Spleen (tissue), 13 donors: ENCODE data around the gene TTC32. TPM values are rescaled to one million over a fixed set of nuclear protein-coding genes. Genes with fewer than 3 reads are reported as not detected.

Experiments
- DNase-seq: peaks from one replicate; pipeline ENCODE4 v3.0.0-alpha.2; 2020
- H3K27ac ChIP-seq, 8 donors: fragments of 200-600 bp; sonication (generic) in 7 of 8; 1 replicate in 4 of 8; 2 replicates in 4 of 8; pipeline versions ENCODE4 v1.5.0 to v1.8.0; 2016 to 2021; ENCODE audit warnings: inconsistent platforms in 4 of 8, mild to moderate bottlenecking in 4 of 8, moderate library complexity in 1 of 8
- H3K27me3 ChIP-seq, 7 donors: fragments of 200-600 bp; sonication (generic) in 6 of 7; replicated peaks in 1 of 7; 1 replicate in 4 of 7; 2 replicates in 3 of 7; pipeline versions ENCODE4 v1.5.0 to v1.8.0; 2016 to 2021; ENCODE audit warnings: inconsistent platforms in 3 of 7, mild to moderate bottlenecking in 1 of 7
- H3K36me3 ChIP-seq, 6 donors: fragments of 200-600 bp; sonication (generic) in 5 of 6; 1 replicate in 4 of 6; 2 replicates in 2 of 6; pipeline versions ENCODE4 v1.5.0 to v1.8.0; 2016 to 2021; ENCODE audit warnings: inconsistent platforms in 2 of 6
- H3K4me1 ChIP-seq, 6 donors: fragments of 200-600 bp; sonication (generic) in 5 of 6; 1 replicate in 3 of 6; 2 replicates in 3 of 6; pipeline versions ENCODE4 v1.5.0 to v1.8.0; 2016 to 2021; ENCODE audit warnings: inconsistent platforms in 3 of 6
- H3K4me3 ChIP-seq, 8 donors: fragments of 200-600 bp; sonication (generic) in 7 of 8; 1 replicate in 4 of 8; 2 replicates in 4 of 8; pipeline versions ENCODE4 v1.5.0 to v1.8.0; 2016 to 2021; ENCODE audit warnings: inconsistent platforms in 4 of 8, mild to moderate bottlenecking in 4 of 8, moderate library complexity in 2 of 8
- H3K9me3 ChIP-seq, 8 donors: fragments of 200-600 bp; sonication (generic) in 7 of 8; 1 replicate in 4 of 8; 2 replicates in 4 of 8; pipeline versions ENCODE4 v1.5.0 to v1.8.0; 2016 to 2021; ENCODE audit warnings: inconsistent platforms in 4 of 8
- POLR2A ChIP-seq, 3 donors: fragments of 450-650 bp; IDR thresholded peaks; one replicate each; pipeline ENCODE4 v1.5.1; 2017; ENCODE audit warnings: antibody characterized with exemption in 3 of 3, mild to moderate bottlenecking in 1 of 3
- POLR2AphosphoS5 ChIP-seq, 3 donors: sonication (generic); formaldehyde crosslinking; IDR thresholded peaks; one replicate each; pipeline ENCODE4 v1.5.1; 2017; ENCODE audit warnings: antibody characterized with exemption in 3 of 3
- WGBS, 5 donors: extraction: QIAGEN DNeasy Blood & Tissue Kit in 3 of 5; methylation state at CpG; one replicate each; pipeline versions ENCODE4 v1.1.5 to v1.1.7; 2013 to 2018; 5-methylcytosine and 5-hydroxymethylcytosine counted together
- intact Hi-C: fragments of 100-400 bp; cut with DNase I; formaldehyde crosslinking; loops from one replicate; pipeline ENCODE4 v1.15.0; 2023; ENCODE audit warnings: low total_unique reads
- long read RNA-seq, 2 donors: transcript quantifications; one replicate each; lab custom pipeline, GENCODE V29; 2026
- polyA plus RNA-seq, 3 donors: library from polyadenylated mRNA; stranded (reverse); fragments of 200-250 nt; gene quantifications; one replicate each; pipeline ENCODE4 v1.2.1, GENCODE V29; 2013
- total RNA-seq, 7 donors: library from RNA; depleted of rRNA in 3 of 7; stranded (reverse); fragments of >200 nt in 3 of 7; fragmentation: NEBNext Ultra II Directional in 4 of 7; extraction: Animal tissue kit (Norgen Biotek cat#: 25700) in 4 of 7; gene quantifications; one replicate each; pipeline versions ENCODE4 v1.1.0 to v1.2.1, GENCODE V29; 2016 to 2021
- TF ChIP-seq, protein P1 (sequence below), 11 experiments: fragments of 200-600 bp in 7 of 11; fragments of 450-650 bp in 4 of 11; sonication (generic) in 4 of 11; IDR thresholded peaks in 8 of 11; conservative IDR thresholded peaks in 3 of 11; 1 replicate in 7 of 11; 2 replicates in 4 of 11; pipeline versions ENCODE4 v1.4.0 to v1.8.0; 2016 to 2021; ENCODE audit warnings: antibody characterized with exemption in 11 of 11, inconsistent platforms in 4 of 11, mild to moderate bottlenecking in 1 of 11
- donor health status: healthy with polysubstance abuse.
- donor health status: DM: no; HTN: no; CAD: no; lungs with moderate emphysema.
- donor health status: DM: no; HTN: no; CAD: no.
- donor health status: Bipolar disorder and iron deficiency.
- donor health status: healthy.
- donor health status: DM: no; HTN: no; CAD: no.
- donor health status: DM: yes; HTN: yes; CAD: no.

TTC32 gene
- 10 to 100 TPM; 17.7 to 32.8 (median 24.5) TPM for total RNA-seq
- polyA plus RNA-seq, result 10 to 100 TPM; 24.8 to 47.6 (median 32.1) TPM
- long read RNA-seq, donor 1, transcript TTC32-204 (2 exons, 710 nt), result major isoform, 7 of 7 reads
- long read RNA-seq, donor 1, partial matches to known transcripts, result 0 of 7 reads
- long read RNA-seq, donor 1, other reads (novel, unspliced or antisense), result 0 of 7 reads
- long read RNA-seq, donor 2, partial matches to known transcripts, result 13 of 19 reads
- long read RNA-seq, donor 2, other reads (novel, unspliced or antisense), result 0 of 19 reads

DNA sequence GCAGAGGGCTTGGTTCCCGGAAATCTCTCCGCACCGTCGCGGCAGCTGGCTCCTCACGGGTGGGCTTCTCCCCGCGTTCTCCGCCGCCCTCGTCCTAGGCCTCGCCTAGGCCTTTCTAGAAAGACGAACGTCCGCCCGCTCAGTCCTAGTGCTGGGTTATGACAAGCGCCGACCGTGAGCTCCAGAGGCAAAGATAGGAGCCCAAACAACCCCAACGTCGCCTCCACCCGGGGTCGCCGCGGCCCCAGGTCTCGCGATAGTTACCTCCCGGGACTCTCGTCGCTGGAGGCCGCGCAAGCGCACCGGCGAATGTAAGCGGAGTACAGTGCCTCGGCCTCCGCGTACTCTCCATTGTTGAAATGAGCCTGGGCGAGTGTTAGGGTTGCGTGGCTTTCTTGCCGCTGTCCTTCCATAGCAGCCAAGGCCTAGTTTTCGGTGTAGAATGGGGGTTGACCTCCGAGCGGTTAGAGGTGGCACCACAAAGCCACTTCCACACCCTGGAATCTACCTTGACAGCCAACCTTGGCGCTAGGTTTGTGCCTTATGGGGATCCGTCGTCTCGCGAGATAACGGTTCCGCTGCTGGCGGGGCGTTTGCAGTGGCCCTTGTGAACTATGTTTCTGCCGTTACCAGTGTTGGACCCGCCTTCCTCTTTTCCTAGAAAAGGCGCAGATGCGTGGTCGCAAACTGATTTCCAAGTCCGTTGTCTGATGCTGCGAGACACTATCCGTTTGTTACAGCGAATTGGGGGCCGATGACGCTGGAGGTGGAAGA lies at the start of gene TTC32:
TTC32 (minus strand) TSS at position 542 of the 774 bp plus-strand sequence; CDS start at position 413, 129 bp downstream.
- Histone ChIP-seq H3K27ac (peak within 1 kb of the TSS; percentile 93 to 98 (median 96)), H3K4me1 (peaks cover 23 to 55% (median 47%) of the 10 kb centered on the region in 6 donors), H3K36me3 (no peaks in the 10 kb centered on the region), H3K9me3 (no peaks in the 10 kb centered on the region), H3K4me3 (peak within 1 kb of the TSS; percentile 57 to 81 (median 70)), H3K27me3 (no peaks in the 10 kb centered on the region)
- peak; percentile 94 to 97 (median 96) for TF ChIP-seq POLR2AphosphoS5 (IDR thresholded peaks at IDR 0.05)
- TF ChIP-seq, protein P1, sequence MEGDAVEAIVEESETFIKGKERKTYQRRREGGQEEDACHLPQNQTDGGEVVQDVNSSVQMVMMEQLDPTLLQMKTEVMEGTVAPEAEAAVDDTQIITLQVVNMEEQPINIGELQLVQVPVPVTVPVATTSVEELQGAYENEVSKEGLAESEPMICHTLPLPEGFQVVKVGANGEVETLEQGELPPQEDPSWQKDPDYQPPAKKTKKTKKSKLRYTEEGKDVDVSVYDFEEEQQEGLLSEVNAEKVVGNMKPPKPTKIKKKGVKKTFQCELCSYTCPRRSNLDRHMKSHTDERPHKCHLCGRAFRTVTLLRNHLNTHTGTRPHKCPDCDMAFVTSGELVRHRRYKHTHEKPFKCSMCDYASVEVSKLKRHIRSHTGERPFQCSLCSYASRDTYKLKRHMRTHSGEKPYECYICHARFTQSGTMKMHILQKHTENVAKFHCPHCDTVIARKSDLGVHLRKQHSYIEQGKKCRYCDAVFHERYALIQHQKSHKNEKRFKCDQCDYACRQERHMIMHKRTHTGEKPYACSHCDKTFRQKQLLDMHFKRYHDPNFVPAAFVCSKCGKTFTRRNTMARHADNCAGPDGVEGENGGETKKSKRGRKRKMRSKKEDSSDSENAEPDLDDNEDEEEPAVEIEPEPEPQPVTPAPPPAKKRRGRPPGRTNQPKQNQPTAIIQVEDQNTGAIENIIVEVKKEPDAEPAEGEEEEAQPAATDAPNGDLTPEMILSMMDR (IDR thresholded peaks at IDR 0.05 in 8 of 11, conservative IDR thresholded peaks at IDR 0.05 in 3 of 11), result peak in 6 of 11 experiments; percentile 4 to 43 (median 33)
- TF ChIP-seq POLR2A (IDR thresholded peaks at IDR 0.05), result peak; percentile 15 to 72 (median 64)
- WGBS, 5 donors, result 0% methylated on average over 50 to 65 of the region's 65 CpGs
- peak; percentile 97 for DNase-seq
- intact Hi-C loops, result no loop called here

DNA sequence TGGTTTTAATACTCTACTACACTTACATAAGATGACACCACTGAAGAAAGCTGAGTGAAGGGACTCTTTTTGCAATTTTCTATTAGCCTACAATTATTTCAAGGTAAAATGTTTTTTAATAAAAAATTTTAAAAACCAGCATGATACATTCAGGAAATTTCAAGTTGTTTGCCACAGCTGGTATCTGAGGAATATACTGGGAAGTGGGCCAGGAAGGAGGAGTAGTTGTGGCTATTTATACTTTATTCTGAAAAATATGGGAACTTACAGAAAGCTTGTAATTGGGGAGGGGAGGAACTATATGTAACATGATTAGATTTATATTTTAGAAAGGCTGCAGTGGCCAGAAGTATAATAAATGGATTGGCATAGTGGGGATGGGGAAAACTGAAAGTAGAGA lies 47.3 kb upstream of the TTC32 start:
- no peak for DNase-seq
- no peaks in the 10 kb centered on the region for H3K4me1 ChIP-seq
- no peaks in the 10 kb centered on the region for H3K27me3 ChIP-seq
- no peak overlapping the region for H3K4me3 ChIP-seq
- peaks cover 0 to 18% (median 0%) of the 10 kb centered on the region in 6 donors for H3K36me3 ChIP-seq
- no peak overlapping the region for H3K27ac ChIP-seq
- no peak for TF ChIP-seq POLR2A (IDR thresholded peaks at IDR 0.05)
- H3K9me3 ChIP-seq, result no peaks in the 10 kb centered on the region
- intact Hi-C loops, result no loop called here

DNA sequence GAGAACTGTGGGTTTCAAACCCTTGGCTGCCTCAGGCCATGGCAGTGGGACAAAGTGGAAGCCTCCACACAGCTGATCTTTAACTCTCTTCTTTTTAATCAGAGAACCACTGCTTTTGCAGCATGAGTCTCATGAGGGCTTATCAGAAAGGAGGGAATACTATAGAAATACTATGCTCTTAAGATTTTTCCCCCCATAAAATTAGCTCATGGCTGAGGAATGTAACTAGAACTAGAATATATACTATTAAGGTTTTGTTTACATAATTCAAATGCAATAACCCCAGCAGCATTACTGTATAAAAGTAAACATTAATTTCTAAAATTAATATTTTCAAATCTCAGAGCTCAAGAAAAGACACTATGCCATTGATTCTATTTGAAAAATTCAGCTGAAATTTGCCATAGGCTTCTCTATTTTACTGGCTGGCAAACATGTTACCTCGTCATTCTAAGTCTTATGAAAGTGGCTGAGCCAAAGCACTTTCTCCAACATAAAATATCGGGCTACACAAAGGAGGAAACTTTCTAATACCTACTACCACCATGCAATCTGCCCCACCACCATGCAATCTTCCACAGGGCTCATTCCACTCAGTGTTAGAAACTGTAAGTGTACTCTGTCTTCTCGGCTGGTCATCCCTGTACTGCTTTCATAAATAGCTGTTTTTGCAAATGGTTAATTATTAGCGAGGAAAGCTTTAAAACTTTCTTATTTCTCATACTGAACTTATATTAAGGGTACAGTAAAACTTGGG lies 45.6 kb upstream of the TTC32 start:
- TF ChIP-seq POLR2A (IDR thresholded peaks at IDR 0.05) (no peak), POLR2AphosphoS5 (IDR thresholded peaks at IDR 0.05) (no peak)
- TF ChIP-seq, protein P1 (IDR thresholded peaks at IDR 0.05 in 8 of 11, conservative IDR thresholded peaks at IDR 0.05 in 3 of 11), result no peak
- 91 to 99% (median 95%) methylated on average over 4 of the region's 4 CpGs for WGBS, 5 donors
- Histone ChIP-seq H3K27me3 (no peaks in the 10 kb centered on the region), H3K36me3 (peaks cover 0 to 17% (median 0%) of the 10 kb centered on the region in 6 donors), H3K4me1 (no peaks in the 10 kb centered on the region), H3K27ac (no peak overlapping the region), H3K9me3 (no peaks in the 10 kb centered on the region), H3K4me3 (no peak overlapping the region)
- intact Hi-C loops, result no loop called here
- DNase-seq, result no peak

DNA sequence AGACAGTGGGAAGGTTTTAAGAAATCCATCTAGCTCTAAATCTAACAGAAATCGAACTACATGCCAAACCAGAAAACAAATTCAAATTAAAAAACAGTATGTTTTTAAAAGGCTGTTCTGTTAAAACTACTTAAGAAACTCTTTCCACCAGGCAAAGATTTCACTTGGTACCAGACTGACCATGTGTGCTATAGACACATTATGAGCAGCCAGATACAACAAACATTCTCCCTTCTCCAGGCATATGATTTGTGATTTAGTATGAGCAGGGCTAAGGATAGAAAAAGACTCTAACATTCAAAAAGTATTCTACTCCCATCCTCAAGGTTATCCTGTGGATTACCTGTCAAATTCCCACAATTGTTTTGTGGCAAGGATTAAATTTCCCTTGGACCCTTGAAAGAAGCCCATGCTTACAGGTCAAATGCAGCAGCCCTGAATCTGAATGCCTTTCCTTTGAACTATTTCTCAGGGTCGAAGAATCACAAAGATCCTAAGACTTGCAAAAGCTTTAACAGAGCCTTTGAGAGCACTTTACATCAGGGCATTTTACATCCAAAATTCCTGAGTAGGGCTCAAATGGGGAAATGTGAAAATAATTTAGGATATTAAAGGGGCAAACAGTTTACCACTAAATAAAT lies 42.5 kb upstream of the TTC32 start:
- TF ChIP-seq POLR2A (IDR thresholded peaks at IDR 0.05), result no peak
- TF ChIP-seq, protein P1 (IDR thresholded peaks at IDR 0.05 in 8 of 11, conservative IDR thresholded peaks at IDR 0.05 in 3 of 11), result no peak
- no peak for TF ChIP-seq POLR2AphosphoS5 (IDR thresholded peaks at IDR 0.05)
- DNase-seq, result no peak
- Histone ChIP-seq H3K27ac (no peak overlapping the region), H3K27me3 (no peaks in the 10 kb centered on the region), H3K9me3 (no peaks in the 10 kb centered on the region), H3K4me1 (no peaks in the 10 kb centered on the region), H3K4me3 (no peak overlapping the region), H3K36me3 (peaks cover 0 to 11% (median 0%) of the 10 kb centered on the region in 6 donors)
- intact Hi-C loops, result no loop called here
- 82 to 85% (median 82%) methylated on average over 2 of the region's 2 CpGs for WGBS, 5 donors
